ENCODE data around the gene CENPA.
"Not testable (repeated sequence)": the region's sequence is repeated elsewhere in the genome, so short reads cannot be mapped to it uniquely, and the experiment has no call there.

CENPA gene

DNA sequence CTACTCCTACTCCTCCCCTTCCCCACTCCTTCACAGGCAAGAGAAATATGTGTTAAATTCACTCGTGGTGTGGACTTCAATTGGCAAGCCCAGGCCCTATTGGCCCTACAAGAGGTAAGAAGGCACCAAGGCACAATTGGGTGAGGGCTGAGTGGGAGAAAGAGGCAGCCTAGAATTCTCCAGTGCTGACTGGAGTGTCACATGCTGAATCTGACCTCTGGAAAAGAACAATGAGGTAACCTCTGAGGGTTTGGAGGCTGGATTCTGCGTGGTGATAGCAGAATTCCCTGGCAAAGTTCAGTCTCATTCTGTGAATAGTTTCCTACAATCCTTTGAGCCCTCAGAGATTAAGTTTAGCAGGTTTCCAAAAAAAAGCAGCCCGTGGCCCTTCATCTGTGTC lies 6.9 kb downstream of the CENPA start:
- no peak for DNase-seq (ENCODE audit: low read depth)
- TF ChIP-seq, protein P1, sequence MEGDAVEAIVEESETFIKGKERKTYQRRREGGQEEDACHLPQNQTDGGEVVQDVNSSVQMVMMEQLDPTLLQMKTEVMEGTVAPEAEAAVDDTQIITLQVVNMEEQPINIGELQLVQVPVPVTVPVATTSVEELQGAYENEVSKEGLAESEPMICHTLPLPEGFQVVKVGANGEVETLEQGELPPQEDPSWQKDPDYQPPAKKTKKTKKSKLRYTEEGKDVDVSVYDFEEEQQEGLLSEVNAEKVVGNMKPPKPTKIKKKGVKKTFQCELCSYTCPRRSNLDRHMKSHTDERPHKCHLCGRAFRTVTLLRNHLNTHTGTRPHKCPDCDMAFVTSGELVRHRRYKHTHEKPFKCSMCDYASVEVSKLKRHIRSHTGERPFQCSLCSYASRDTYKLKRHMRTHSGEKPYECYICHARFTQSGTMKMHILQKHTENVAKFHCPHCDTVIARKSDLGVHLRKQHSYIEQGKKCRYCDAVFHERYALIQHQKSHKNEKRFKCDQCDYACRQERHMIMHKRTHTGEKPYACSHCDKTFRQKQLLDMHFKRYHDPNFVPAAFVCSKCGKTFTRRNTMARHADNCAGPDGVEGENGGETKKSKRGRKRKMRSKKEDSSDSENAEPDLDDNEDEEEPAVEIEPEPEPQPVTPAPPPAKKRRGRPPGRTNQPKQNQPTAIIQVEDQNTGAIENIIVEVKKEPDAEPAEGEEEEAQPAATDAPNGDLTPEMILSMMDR (conservative IDR thresholded peaks at IDR 0.05; ENCODE audit: low read depth, low read length) = no peak

GRCh38 chr2:26793518-26793917 lies 7.7 kb downstream of the CENPA start:
- TF ChIP-seq, protein P1 (conservative IDR thresholded peaks at IDR 0.05; ENCODE audit: low read depth, low read length) = no peak
- DNase-seq (ENCODE audit: low read depth) = no peak
- no peak overlapping the region for H3K4me3 ChIP-seq (ENCODE audit: low read depth, low read length)

More for the DNA sequence above, 6.9 kb downstream of the CENPA start:
- no peak overlapping the region for H3K4me3 ChIP-seq (ENCODE audit: low read depth, low read length)

- H3K4me3 ChIP-seq (ENCODE audit: low read depth, low read length); DNase-seq (ENCODE audit: low read depth): not testable (repeated sequence)
Observed at GRCh38 chr2:26795135-26795534, 9.3 kb downstream of the CENPA start.

DNA sequence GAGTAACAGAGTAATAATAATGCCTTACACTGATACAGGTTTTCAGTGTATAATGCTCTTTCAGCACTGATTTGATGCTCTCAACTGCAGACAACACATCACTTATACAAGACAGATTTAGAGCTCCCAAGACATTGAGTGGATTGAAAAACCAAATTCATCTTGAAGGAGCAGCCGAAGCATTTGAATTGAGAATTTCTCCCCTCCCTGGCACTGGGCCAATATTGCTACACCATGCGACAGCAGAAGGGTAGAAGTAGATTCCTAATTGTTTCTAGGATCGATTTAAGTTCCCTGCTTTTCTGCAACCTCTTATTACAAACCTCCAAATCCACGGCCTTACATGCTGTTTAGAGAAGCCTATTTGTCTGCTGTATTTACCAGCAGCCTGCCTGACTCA lies 15.5 kb downstream of the CENPA start:
- TF ChIP-seq, protein P1 (conservative IDR thresholded peaks at IDR 0.05; ENCODE audit: low read depth, low read length) = no peak
- H3K4me3 ChIP-seq (ENCODE audit: low read depth, low read length) = no peak overlapping the region
- DNase-seq (ENCODE audit: low read depth) = no peak

DNA sequence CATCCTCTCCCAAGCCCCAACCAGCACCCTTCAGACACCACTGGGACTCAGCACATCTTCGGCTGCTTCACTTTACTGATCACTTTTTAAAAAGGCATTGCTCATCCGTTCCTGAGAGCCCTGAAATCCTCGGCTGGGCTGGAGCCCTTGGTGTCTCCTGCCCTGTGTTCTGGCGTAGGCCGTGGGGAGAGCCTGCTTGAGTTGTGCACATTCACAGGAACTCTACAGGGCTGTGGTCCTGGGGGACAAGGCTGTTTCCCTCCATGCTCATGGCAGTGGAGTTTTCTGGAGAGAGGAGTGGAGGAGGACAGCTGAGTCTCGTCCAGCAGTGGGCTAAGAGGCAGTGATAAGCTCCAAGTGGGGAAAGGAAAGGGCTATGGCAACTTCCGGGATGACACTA lies 15.9 kb downstream of the CENPA start:
- DNase-seq (ENCODE audit: low read depth) = no peak
- no peak overlapping the region for H3K4me3 ChIP-seq (ENCODE audit: low read depth, low read length)
- TF ChIP-seq, protein P1 (conservative IDR thresholded peaks at IDR 0.05; ENCODE audit: low read depth, low read length) = no peak

DNA sequence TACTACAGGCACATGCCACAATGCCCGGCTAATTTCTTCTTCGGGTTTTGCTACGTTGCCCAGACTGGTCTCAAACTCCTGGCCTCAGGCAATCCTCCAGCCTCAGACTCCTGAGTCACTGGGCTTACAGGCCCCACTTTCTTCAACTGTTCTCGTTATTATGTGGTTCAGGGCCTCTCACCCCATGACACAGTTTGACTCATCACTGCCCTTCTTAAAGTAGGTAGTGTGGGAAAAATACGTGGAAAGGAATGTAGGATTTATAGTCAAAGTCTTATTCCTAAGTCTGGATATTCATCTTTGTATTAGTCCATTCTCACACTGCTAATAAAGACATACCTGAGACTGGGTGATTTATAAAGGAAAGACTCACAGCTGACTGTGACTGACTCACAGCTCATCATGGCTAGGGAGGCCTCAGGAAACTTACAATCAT lies 19.4 kb downstream of the CENPA start:
- TF ChIP-seq, protein P1 (conservative IDR thresholded peaks at IDR 0.05; ENCODE audit: low read depth, low read length) = no peak
- peak; percentile 61 for DNase-seq (ENCODE audit: low read depth)
- no peak overlapping the region for H3K4me3 ChIP-seq (ENCODE audit: low read depth, low read length)

DNA sequence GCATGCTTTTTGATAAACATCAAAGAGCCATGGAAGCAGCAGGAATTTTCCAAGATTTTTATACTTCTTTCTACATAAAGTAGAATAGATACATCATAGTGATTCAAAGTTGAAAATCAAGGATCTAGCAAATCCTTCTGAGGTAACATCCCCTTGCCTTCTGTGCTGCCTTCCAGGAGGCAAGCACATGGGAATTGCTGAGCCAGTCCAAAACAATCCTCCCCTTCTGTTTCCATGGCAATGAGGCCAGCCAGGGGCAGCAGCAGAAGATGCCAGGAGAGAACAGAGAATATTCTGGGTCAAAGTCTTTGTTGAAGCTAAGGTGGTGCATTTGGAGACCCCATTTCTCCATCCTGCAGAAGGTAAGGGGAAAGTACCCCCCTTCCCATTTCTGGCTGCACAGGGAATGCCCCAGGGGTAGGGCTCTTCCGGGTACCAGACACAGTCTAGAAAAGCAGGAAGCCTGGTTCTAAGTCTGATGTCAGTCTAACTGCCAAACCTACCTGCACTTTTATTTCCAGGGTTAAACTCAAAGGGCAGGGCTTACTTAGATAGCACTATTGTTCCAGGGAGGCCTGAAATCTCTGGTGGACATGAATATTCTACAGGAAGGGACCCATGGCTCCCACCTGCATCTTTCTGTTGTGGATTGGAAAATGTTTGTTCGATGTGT lies 22.1 kb downstream of the CENPA start:
- no peak overlapping the region for H3K4me3 ChIP-seq (ENCODE audit: low read depth, low read length)
- DNase-seq (ENCODE audit: low read depth) = peak; percentile 45
- TF ChIP-seq, protein P1 (conservative IDR thresholded peaks at IDR 0.05; ENCODE audit: low read depth, low read length) = no peak

All from choroid plexus epithelial cell (primary cell).